ENCODE results near the gene SCD5.

SCD5 gene

GRCh38 chr4:82797040-82797404 is 1.6 kb downstream of the SCD5 start:
- Histone ChIP-seq H3K27ac (ENCODE audit: low read depth, low read length, poor library complexity, severe bottlenecking) (no peak overlapping the region), H3K9me3 (ENCODE audit: low read length) (no peaks in the 10 kb centered on the region), H3K9me2 (ENCODE audit: low read depth, low read length) (no peaks in the 10 kb centered on the region), H3F3A (ENCODE audit: insufficient read depth, low read length) (no peaks in the 10 kb centered on the region), H3K27me3 (ENCODE audit: insufficient read depth, low read length) (peaks cover 10% of the 10 kb centered on the region; the same call in 1 of the 2 replicates), H3K4me1 (ENCODE audit: insufficient read depth, low read length, severe bottlenecking) (peaks cover 16% of the 10 kb centered on the region), H3K79me2 (ENCODE audit: insufficient read depth, low read length) (no peaks in the 10 kb centered on the region), H3K36me3 (ENCODE audit: insufficient read depth, low read length) (no peaks in the 10 kb centered on the region), H3K4me2 (ENCODE audit: low read length) (no peak overlapping the region), H4K20me1 (ENCODE audit: insufficient read depth, low read length) (no peaks in the 10 kb centered on the region), H2AFZ (ENCODE audit: low read length) (no peak overlapping the region), H3K4me3 (ENCODE audit: low read depth, low read length, poor library complexity, severe bottlenecking) (no peak overlapping the region), H3K9ac (ENCODE audit: low read length) (no peak overlapping the region)
- no peak for TF ChIP-seq EZH2 (IDR thresholded peaks at IDR 0.05; ENCODE audit: borderline replicate concordance, low read length)
- no peak for TF ChIP-seq CTCF (IDR thresholded peaks at IDR 0.05; ENCODE audit: low read length)

- Histone ChIP-seq H3K9me3 (ENCODE audit: low read length) (no peaks in the 10 kb centered on the region), H3K4me1 (ENCODE audit: insufficient read depth, low read length, severe bottlenecking) (no peaks in the 10 kb centered on the region), H3F3A (ENCODE audit: insufficient read depth, low read length) (no peaks in the 10 kb centered on the region), H3K9me2 (ENCODE audit: low read depth, low read length) (no peaks in the 10 kb centered on the region), H3K27ac (ENCODE audit: low read depth, low read length, poor library complexity, severe bottlenecking) (no peak overlapping the region), H3K4me3 (ENCODE audit: low read depth, low read length, poor library complexity, severe bottlenecking) (no peak overlapping the region), H3K4me2 (ENCODE audit: low read length) (no peak overlapping the region), H3K9ac (ENCODE audit: low read length) (no peak overlapping the region), H3K36me3 (ENCODE audit: insufficient read depth, low read length) (no peaks in the 10 kb centered on the region), H4K20me1 (ENCODE audit: insufficient read depth, low read length) (no peaks in the 10 kb centered on the region), H2AFZ (ENCODE audit: low read length) (no peak overlapping the region), H3K27me3 (ENCODE audit: insufficient read depth, low read length) (0 out of 2 replicates have a peak, but pooled peaks cover 5% of the 10 kb centered on the region), H3K79me2 (ENCODE audit: insufficient read depth, low read length) (no peaks in the 10 kb centered on the region)
- TF ChIP-seq EZH2 (IDR thresholded peaks at IDR 0.05; ENCODE audit: borderline replicate concordance, low read length) (no peak), CTCF (IDR thresholded peaks at IDR 0.05; ENCODE audit: low read length) (no peak)
Observed at GRCh38 chr4:82792912-82793649, 5.5 kb downstream of the SCD5 start.

- no peaks in the 10 kb centered on the region for H3K79me2 ChIP-seq (ENCODE audit: insufficient read depth, low read length)
- H3K4me3 ChIP-seq (ENCODE audit: low read depth, low read length, poor library complexity, severe bottlenecking): no peak overlapping the region
- no peaks in the 10 kb centered on the region for H3K9me3 ChIP-seq (ENCODE audit: low read length)
- TF ChIP-seq CTCF (IDR thresholded peaks at IDR 0.05; ENCODE audit: low read length) (no peak), EZH2 (IDR thresholded peaks at IDR 0.05; ENCODE audit: borderline replicate concordance, low read length) (no peak)
- no peak overlapping the region for H3K4me2 ChIP-seq (ENCODE audit: low read length)
- H3K9ac ChIP-seq (ENCODE audit: low read length): no peak overlapping the region
- no peaks in the 10 kb centered on the region for H4K20me1 ChIP-seq (ENCODE audit: insufficient read depth, low read length)
- H3K36me3 ChIP-seq (ENCODE audit: insufficient read depth, low read length): no peaks in the 10 kb centered on the region
- no peaks in the 10 kb centered on the region for H3F3A ChIP-seq (ENCODE audit: insufficient read depth, low read length)
- no peak overlapping the region for H3K27ac ChIP-seq (ENCODE audit: low read depth, low read length, poor library complexity, severe bottlenecking)
- H3K27me3 ChIP-seq (ENCODE audit: insufficient read depth, low read length): no peaks in the 10 kb centered on the region
- H2AFZ ChIP-seq (ENCODE audit: low read length): no peak overlapping the region
- no peaks in the 10 kb centered on the region for H3K9me2 ChIP-seq (ENCODE audit: low read depth, low read length)
- no peaks in the 10 kb centered on the region for H3K4me1 ChIP-seq (ENCODE audit: insufficient read depth, low read length, severe bottlenecking)
Observed at GRCh38 chr4:82791179-82791578, 7.4 kb downstream of the SCD5 start.
